Measurements from ENCODE around the gene CLCF1. TPM values are rescaled to one million over a fixed set of nuclear protein-coding genes. Genes with fewer than 3 reads are reported as not detected.

CLCF1 gene
- total RNA-seq, 1 donor: 6.9 TPM

DNA sequence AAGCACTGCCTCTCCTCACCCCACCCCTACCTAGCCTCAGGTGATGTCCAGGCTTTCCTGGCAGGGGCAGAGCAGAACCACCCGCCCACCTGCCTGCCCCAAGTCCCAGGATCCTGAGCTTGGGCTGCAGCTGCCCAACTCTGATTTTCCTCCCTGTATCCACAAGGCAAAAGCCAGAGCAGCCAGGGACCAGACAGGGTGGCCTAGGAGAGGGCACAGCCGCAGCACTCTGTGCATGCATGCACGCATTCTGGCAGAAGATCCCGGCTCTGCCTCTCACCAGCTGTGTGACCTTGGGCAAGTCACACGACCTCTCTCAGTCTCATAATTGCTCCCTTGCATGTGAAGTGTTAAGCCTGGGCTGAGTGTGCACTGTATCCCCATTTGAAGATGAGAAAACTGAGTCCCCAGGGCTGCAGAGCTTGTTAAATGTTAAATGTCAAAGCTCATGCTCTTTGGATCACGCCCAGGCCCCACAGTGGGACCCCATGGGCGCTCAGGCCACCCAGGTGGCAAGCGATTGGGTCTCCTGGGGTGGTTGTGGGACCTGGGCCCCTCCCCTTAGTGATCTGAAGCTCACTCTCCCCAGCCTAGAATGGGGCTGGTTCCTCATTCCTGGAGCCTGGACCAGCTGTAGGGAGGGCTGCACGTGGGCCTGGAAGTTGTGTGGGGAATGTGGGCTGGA, 39.2 kb upstream of the CLCF1 start:
- TF ChIP-seq, protein P1, sequence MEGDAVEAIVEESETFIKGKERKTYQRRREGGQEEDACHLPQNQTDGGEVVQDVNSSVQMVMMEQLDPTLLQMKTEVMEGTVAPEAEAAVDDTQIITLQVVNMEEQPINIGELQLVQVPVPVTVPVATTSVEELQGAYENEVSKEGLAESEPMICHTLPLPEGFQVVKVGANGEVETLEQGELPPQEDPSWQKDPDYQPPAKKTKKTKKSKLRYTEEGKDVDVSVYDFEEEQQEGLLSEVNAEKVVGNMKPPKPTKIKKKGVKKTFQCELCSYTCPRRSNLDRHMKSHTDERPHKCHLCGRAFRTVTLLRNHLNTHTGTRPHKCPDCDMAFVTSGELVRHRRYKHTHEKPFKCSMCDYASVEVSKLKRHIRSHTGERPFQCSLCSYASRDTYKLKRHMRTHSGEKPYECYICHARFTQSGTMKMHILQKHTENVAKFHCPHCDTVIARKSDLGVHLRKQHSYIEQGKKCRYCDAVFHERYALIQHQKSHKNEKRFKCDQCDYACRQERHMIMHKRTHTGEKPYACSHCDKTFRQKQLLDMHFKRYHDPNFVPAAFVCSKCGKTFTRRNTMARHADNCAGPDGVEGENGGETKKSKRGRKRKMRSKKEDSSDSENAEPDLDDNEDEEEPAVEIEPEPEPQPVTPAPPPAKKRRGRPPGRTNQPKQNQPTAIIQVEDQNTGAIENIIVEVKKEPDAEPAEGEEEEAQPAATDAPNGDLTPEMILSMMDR (IDR thresholded peaks at IDR 0.05; ENCODE audit: extremely low read depth, low read depth, low read length): no peak
- H3K4me1 ChIP-seq (ENCODE audit: insufficient read depth, low read length): peaks cover 3% of the 10 kb centered on the region
- DNase-seq (ENCODE audit: insufficient read length, low spot score, missing footprints): no peak
- H3K79me2 ChIP-seq (ENCODE audit: insufficient read depth, low read length): no peaks in the 10 kb centered on the region
- no peak overlapping the region for H3K4me3 ChIP-seq (ENCODE audit: insufficient read depth, low read length)
- no peaks in the 10 kb centered on the region for H3K9me3 ChIP-seq (ENCODE audit: low read depth, low read length)
- H3K27ac ChIP-seq (ENCODE audit: low read depth, low read length): no peak overlapping the region
- no peaks in the 10 kb centered on the region for H3K36me3 ChIP-seq (ENCODE audit: insufficient read depth, low read length)
- peaks cover 5% of the 10 kb centered on the region for H4K20me1 ChIP-seq (ENCODE audit: insufficient read depth, low read length)
- H2AFZ ChIP-seq (ENCODE audit: low read length): no peak overlapping the region
- no peak overlapping the region for H3K4me2 ChIP-seq (ENCODE audit: insufficient read depth, low read length)
- peaks cover 63% of the 10 kb centered on the region for H3K27me3 ChIP-seq (ENCODE audit: insufficient read depth, low read length)

DNA sequence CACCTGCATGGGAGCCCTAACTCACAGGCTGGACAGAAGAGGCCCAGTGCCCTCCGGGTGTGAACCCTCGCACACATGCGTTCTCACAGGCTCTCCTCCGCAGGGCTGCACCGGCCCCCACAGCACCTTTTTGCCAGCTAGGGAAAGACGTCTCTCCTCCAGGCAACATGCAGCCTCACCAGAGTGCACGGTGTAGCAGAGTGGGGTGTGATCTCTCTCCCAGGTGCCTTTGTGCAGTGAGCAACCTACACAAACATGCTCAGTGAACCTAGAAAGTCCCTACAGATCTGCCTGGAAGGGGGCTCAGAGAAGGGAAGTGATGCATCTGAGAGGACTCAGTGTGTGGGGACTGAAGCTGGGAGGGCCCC, 38.4 kb upstream of the CLCF1 start:
- Histone ChIP-seq H3K4me1 (ENCODE audit: insufficient read depth, low read length) (peaks cover 1% of the 10 kb centered on the region), H2AFZ (ENCODE audit: low read length) (no peak overlapping the region), H4K20me1 (ENCODE audit: insufficient read depth, low read length) (peaks cover 1% of the 10 kb centered on the region), H3K79me2 (ENCODE audit: insufficient read depth, low read length) (no peaks in the 10 kb centered on the region), H3K4me2 (ENCODE audit: insufficient read depth, low read length) (no peak overlapping the region), H3K9me3 (ENCODE audit: low read depth, low read length) (no peaks in the 10 kb centered on the region), H3K27me3 (ENCODE audit: insufficient read depth, low read length) (peaks cover 63% of the 10 kb centered on the region), H3K27ac (ENCODE audit: low read depth, low read length) (no peak overlapping the region), H3K4me3 (ENCODE audit: insufficient read depth, low read length) (no peak overlapping the region), H3K36me3 (ENCODE audit: insufficient read depth, low read length) (no peaks in the 10 kb centered on the region)
- TF ChIP-seq, protein P1 (IDR thresholded peaks at IDR 0.05; ENCODE audit: extremely low read depth, low read depth, low read length): no peak
- no peak for DNase-seq (ENCODE audit: insufficient read length, low spot score, missing footprints)

DNA sequence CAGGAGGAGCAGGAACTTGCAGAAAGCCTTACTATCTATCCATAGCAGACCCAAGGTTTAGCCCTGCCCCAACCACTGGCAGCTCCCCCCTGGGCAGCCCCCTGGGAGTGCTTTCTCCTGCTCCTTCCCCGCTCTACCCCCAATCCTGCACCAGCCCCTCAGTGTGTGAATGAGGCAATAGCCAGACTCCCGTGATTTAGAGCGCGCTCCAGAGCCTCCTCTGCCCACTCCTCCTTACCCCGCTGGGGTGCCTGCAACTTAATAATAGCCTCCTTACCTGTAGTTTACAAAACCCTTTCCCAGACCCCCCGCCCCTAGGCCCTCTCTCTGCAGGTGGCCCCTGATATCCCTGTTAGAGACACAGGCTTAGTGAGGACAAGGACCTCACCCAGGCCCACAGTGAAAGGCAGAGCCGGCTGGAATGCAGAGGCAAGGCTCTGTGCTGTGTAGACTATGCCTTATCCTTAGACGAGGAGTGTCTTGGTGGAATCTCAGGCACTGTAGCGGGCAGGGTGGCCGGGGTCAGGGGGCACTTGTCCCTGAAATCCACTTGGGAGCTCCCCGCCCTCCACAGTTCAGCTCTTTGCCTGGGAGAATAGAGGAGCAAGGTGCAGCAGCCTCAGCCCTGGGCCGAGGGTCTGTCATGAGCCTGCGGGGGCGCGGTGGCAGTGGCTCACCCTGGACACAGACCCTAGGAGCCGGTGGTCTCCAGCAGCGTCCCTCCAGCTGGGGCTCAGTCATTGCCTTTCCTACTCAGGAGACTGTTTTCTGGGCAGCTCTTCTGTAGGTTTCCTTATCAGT, 37.8 kb upstream of the CLCF1 start:
- no peak overlapping the region for H3K4me3 ChIP-seq (ENCODE audit: insufficient read depth, low read length)
- H3K79me2 ChIP-seq (ENCODE audit: insufficient read depth, low read length): no peaks in the 10 kb centered on the region
- H3K4me2 ChIP-seq (ENCODE audit: insufficient read depth, low read length): no peak overlapping the region
- no peak overlapping the region for H2AFZ ChIP-seq (ENCODE audit: low read length)
- DNase-seq (ENCODE audit: insufficient read length, low spot score, missing footprints): no peak
- H3K27me3 ChIP-seq (ENCODE audit: insufficient read depth, low read length): peaks cover 63% of the 10 kb centered on the region
- H3K36me3 ChIP-seq (ENCODE audit: insufficient read depth, low read length): no peaks in the 10 kb centered on the region
- TF ChIP-seq, protein P1 (IDR thresholded peaks at IDR 0.05; ENCODE audit: extremely low read depth, low read depth, low read length): no peak
- no peak overlapping the region for H3K27ac ChIP-seq (ENCODE audit: low read depth, low read length)
- H4K20me1 ChIP-seq (ENCODE audit: insufficient read depth, low read length): no peaks in the 10 kb centered on the region
- no peaks in the 10 kb centered on the region for H3K4me1 ChIP-seq (ENCODE audit: insufficient read depth, low read length)
- no peaks in the 10 kb centered on the region for H3K9me3 ChIP-seq (ENCODE audit: low read depth, low read length)

DNA sequence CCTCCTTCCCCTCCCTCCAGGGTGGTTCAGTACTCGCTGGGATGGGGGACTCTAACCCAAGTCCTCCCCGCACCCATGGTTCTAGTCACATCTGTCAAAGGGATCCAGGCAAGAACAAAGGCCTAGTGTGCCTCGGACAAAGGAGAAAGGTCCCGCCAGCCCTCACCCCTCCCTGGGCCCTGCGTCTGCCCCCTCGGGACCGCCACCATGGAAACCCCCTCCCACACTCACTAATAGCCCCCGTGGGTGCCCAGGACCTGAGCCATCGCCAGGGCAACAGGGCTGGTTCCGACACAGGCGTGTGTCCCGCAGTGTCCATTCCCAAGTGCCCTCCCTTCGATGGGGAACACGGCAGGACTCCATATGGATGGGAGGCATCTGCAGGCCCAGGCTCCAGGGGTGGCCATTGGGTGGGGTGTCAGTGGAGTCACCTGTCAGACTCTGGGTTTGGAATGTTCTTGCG, 37.0 kb upstream of the CLCF1 start:
- TF ChIP-seq, protein P1 (IDR thresholded peaks at IDR 0.05; ENCODE audit: extremely low read depth, low read depth, low read length): no peak

More for the DNA sequence above, 37.0 kb upstream of the CLCF1 start:
- no peak overlapping the region for H2AFZ ChIP-seq (ENCODE audit: low read length)
- H3K9me3 ChIP-seq (ENCODE audit: low read depth, low read length): no peaks in the 10 kb centered on the region
- H3K4me3 ChIP-seq (ENCODE audit: insufficient read depth, low read length): no peak overlapping the region
- no peak overlapping the region for H3K27ac ChIP-seq (ENCODE audit: low read depth, low read length)
- no peaks in the 10 kb centered on the region for H3K4me1 ChIP-seq (ENCODE audit: insufficient read depth, low read length)
- H3K4me2 ChIP-seq (ENCODE audit: insufficient read depth, low read length): no peak overlapping the region
- H3K36me3 ChIP-seq (ENCODE audit: insufficient read depth, low read length): no peaks in the 10 kb centered on the region
- H4K20me1 ChIP-seq (ENCODE audit: insufficient read depth, low read length): no peaks in the 10 kb centered on the region
- H3K79me2 ChIP-seq (ENCODE audit: insufficient read depth, low read length): no peaks in the 10 kb centered on the region
- DNase-seq (ENCODE audit: insufficient read length, low spot score, missing footprints): no peak
- peaks cover 63% of the 10 kb centered on the region for H3K27me3 ChIP-seq (ENCODE audit: insufficient read depth, low read length)

Data from osteoblast (primary cell).